Measurements from ENCODE around the gene FBXL20.

DNA sequence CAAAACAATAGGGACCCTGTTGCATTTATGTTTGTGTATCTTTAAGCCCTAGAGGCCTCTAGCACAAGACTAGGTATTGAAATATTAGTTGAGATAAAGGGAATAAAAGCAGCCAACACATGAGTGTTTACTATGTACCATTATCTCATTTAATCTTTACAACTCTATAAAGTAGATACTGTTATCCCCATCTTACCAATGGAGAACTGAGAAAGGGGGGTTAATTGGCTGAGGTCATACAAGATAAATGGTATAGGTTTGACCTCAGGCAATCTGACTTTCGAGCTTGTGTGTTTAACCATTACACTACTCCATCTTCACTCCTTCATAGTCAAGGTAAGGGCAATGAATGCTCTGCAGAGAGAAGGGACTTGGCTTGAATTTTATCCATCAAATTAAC, 149.4 kb downstream of the FBXL20 start:
- TF ChIP-seq, protein P1, sequence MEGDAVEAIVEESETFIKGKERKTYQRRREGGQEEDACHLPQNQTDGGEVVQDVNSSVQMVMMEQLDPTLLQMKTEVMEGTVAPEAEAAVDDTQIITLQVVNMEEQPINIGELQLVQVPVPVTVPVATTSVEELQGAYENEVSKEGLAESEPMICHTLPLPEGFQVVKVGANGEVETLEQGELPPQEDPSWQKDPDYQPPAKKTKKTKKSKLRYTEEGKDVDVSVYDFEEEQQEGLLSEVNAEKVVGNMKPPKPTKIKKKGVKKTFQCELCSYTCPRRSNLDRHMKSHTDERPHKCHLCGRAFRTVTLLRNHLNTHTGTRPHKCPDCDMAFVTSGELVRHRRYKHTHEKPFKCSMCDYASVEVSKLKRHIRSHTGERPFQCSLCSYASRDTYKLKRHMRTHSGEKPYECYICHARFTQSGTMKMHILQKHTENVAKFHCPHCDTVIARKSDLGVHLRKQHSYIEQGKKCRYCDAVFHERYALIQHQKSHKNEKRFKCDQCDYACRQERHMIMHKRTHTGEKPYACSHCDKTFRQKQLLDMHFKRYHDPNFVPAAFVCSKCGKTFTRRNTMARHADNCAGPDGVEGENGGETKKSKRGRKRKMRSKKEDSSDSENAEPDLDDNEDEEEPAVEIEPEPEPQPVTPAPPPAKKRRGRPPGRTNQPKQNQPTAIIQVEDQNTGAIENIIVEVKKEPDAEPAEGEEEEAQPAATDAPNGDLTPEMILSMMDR (IDR thresholded peaks at IDR 0.05; ENCODE audit: insufficient read depth, low read depth, low read length): no peak
- TF ChIP-seq EZH2 (IDR thresholded peaks at IDR 0.05; ENCODE audit: insufficient read depth, low read length): no peak

All from astrocyte (in vitro differentiated cells and primary cell).